SKM-1 treated with dmso at 0.1 percent for 144 hours (cell line): ENCODE data around the gene XYLT2.

Experiments
- DNase-seq: peaks from one replicate; lab custom pipeline; 2025; ENCODE audit not compliant: unreplicated experiment; lab: John Stamatoyannopoulos, UW

Gene XYLT2

GRCh38 chr17:50348522-50349242 lies 2.8 kb downstream of the XYLT2 start:
- DNase-seq: no peak

- DNase-seq: no peak
Measured at GRCh38 chr17:50349243-50349600, 3.3 kb downstream of the XYLT2 start.

- DNase-seq: no peak
Measured at GRCh38 chr17:50350733-50351132, 4.8 kb downstream of the XYLT2 start.

GRCh38 chr17:50352072-50352692 lies 6.3 kb downstream of the XYLT2 start:
- no peak for DNase-seq

- no peak for DNase-seq
Measured at GRCh38 chr17:50352693-50353599, 7.0 kb downstream of the XYLT2 start.

GRCh38 chr17:50353600-50354195 lies 7.8 kb downstream of the XYLT2 start:
- DNase-seq: no peak

GRCh38 chr17:50354198-50354597 lies 8.3 kb downstream of the XYLT2 start:
- no peak for DNase-seq

- DNase-seq: no peak
Measured at GRCh38 chr17:50354776-50355175, 8.8 kb downstream of the XYLT2 start.

- no peak for DNase-seq
Measured at GRCh38 chr17:50355336-50355700, 9.4 kb downstream of the XYLT2 start.

- DNase-seq: no peak
Measured at GRCh38 chr17:50355701-50356341, 9.9 kb downstream of the XYLT2 start.

- no peak for DNase-seq
Measured at GRCh38 chr17:50356418-50356817, 10.5 kb downstream of the XYLT2 start.

GRCh38 chr17:50356892-50357510 lies 11.1 kb downstream of the XYLT2 start:
- DNase-seq: no peak

- no peak for DNase-seq
Measured at GRCh38 chr17:50358177-50358576, 12.3 kb downstream of the XYLT2 start.

- DNase-seq: no peak
Measured at GRCh38 chr17:50359005-50359699, 13.2 kb downstream of the XYLT2 start.

GRCh38 chr17:50359998-50360461 lies 14.1 kb downstream of the XYLT2 start:
- no peak for DNase-seq

GRCh38 chr17:50360486-50361115 lies 14.7 kb downstream of the XYLT2 start:
- DNase-seq: no peak

GRCh38 chr17:50361561-50362480 lies 15.9 kb downstream of the XYLT2 start:
- DNase-seq: peak; percentile 78

GRCh38 chr17:50362661-50363060 lies 16.7 kb downstream of the XYLT2 start:
- no peak for DNase-seq
